ENCODE measurements around the gene MLX.

Gene MLX

GRCh38 chr17:42566883-42567573 is at the start of gene MLX:
Gene MLX (plus strand): TSS chr17:42567100. CDS start chr17:42567125, 25 bp downstream.
- no peaks in the 10 kb centered on the region for H3K9me3 ChIP-seq (ENCODE audit: insufficient read depth, low read length)
- no peaks in the 10 kb centered on the region for H3K27me3 ChIP-seq (ENCODE audit: insufficient read depth, insufficient read length)
- H3K9ac ChIP-seq (ENCODE audit: insufficient read length, low read depth): peak within 1 kb of the TSS; percentile 88
- H3K4me1 ChIP-seq (ENCODE audit: insufficient read depth, insufficient read length): peaks cover 19% of the 10 kb centered on the region
- H3K36me3 ChIP-seq (ENCODE audit: insufficient read depth, insufficient read length, low read length): peaks cover 85% of the 10 kb centered on the region
- TF ChIP-seq SUZ12 (IDR thresholded peaks at IDR 0.05; ENCODE audit: extremely low read depth, insufficient read depth, insufficient read length): no peak
- no peak for TF ChIP-seq YY1 (IDR thresholded peaks at IDR 0.05; ENCODE audit: insufficient read depth, insufficient read length)
- TF ChIP-seq ZNF274 (IDR thresholded peaks at IDR 0.05; ENCODE audit: low read depth, low read length): no peak
- H3K4me3 ChIP-seq (ENCODE audit: insufficient read length, low read depth): peak within 1 kb of the TSS; percentile 91
- peak; percentile 68 for DNase-seq (ENCODE audit: low read depth, low spot score)

- no peak overlapping the region for H3K9ac ChIP-seq (ENCODE audit: insufficient read length, low read depth)
Measured at GRCh38 chr17:42517516-42517915, 49.4 kb upstream of the MLX start.

GRCh38 chr17:42518046-42518754 is 48.7 kb upstream of the MLX start:
- no peaks in the 10 kb centered on the region for H3K9me3 ChIP-seq (ENCODE audit: insufficient read depth, low read length)
- peaks cover 59% of the 10 kb centered on the region for H3K36me3 ChIP-seq (ENCODE audit: insufficient read depth, insufficient read length, low read length)
- TF ChIP-seq SUZ12 (IDR thresholded peaks at IDR 0.05; ENCODE audit: extremely low read depth, insufficient read depth, insufficient read length) (no peak), ZNF274 (IDR thresholded peaks at IDR 0.05; ENCODE audit: low read depth, low read length) (no peak), YY1 (IDR thresholded peaks at IDR 0.05; ENCODE audit: insufficient read depth, insufficient read length) (no peak)
- no peak overlapping the region for H3K4me3 ChIP-seq (ENCODE audit: insufficient read length, low read depth)
- H3K4me1 ChIP-seq (ENCODE audit: insufficient read depth, insufficient read length): peaks cover 49% of the 10 kb centered on the region
- H3K9ac ChIP-seq (ENCODE audit: insufficient read length, low read depth): no peak overlapping the region
- H3K27me3 ChIP-seq (ENCODE audit: insufficient read depth, insufficient read length): no peaks in the 10 kb centered on the region
- DNase-seq (ENCODE audit: low read depth, low spot score): no peak

More at GRCh38 chr17:42517516-42517915, 49.4 kb upstream of the MLX start:
- Histone ChIP-seq H3K4me3 (ENCODE audit: insufficient read length, low read depth) (no peak overlapping the region), H3K27me3 (ENCODE audit: insufficient read depth, insufficient read length) (no peaks in the 10 kb centered on the region), H3K36me3 (ENCODE audit: insufficient read depth, insufficient read length, low read length) (peaks cover 54% of the 10 kb centered on the region), H3K4me1 (ENCODE audit: insufficient read depth, insufficient read length) (peaks cover 43% of the 10 kb centered on the region), H3K9me3 (ENCODE audit: insufficient read depth, low read length) (no peaks in the 10 kb centered on the region)
- TF ChIP-seq YY1 (IDR thresholded peaks at IDR 0.05; ENCODE audit: insufficient read depth, insufficient read length): no peak
- no peak for TF ChIP-seq SUZ12 (IDR thresholded peaks at IDR 0.05; ENCODE audit: extremely low read depth, insufficient read depth, insufficient read length)
- no peak for TF ChIP-seq ZNF274 (IDR thresholded peaks at IDR 0.05; ENCODE audit: low read depth, low read length)
- no peak for DNase-seq (ENCODE audit: low read depth, low spot score)

- Histone ChIP-seq H3K4me1 (ENCODE audit: insufficient read depth, insufficient read length) (peaks cover 44% of the 10 kb centered on the region), H3K9me3 (ENCODE audit: insufficient read depth, low read length) (no peaks in the 10 kb centered on the region), H3K27me3 (ENCODE audit: insufficient read depth, insufficient read length) (no peaks in the 10 kb centered on the region), H3K4me3 (ENCODE audit: insufficient read length, low read depth) (no peak overlapping the region), H3K36me3 (ENCODE audit: insufficient read depth, insufficient read length, low read length) (peaks cover 54% of the 10 kb centered on the region), H3K9ac (ENCODE audit: insufficient read length, low read depth) (peak overlapping the region; percentile 45)
- TF ChIP-seq ZNF274 (IDR thresholded peaks at IDR 0.05; ENCODE audit: low read depth, low read length): no peak
- DNase-seq (ENCODE audit: low read depth, low spot score): no peak
Measured at GRCh38 chr17:42518755-42519545, 48.0 kb upstream of the MLX start.

GRCh38 chr17:42519546-42520491 is 47.1 kb upstream of the MLX start:
- TF ChIP-seq ZNF274 (IDR thresholded peaks at IDR 0.05; ENCODE audit: low read depth, low read length) (no peak), YY1 (IDR thresholded peaks at IDR 0.05; ENCODE audit: insufficient read depth, insufficient read length) (no peak), SUZ12 (IDR thresholded peaks at IDR 0.05; ENCODE audit: extremely low read depth, insufficient read depth, insufficient read length) (no peak)
- peaks cover 44% of the 10 kb centered on the region for H3K4me1 ChIP-seq (ENCODE audit: insufficient read depth, insufficient read length)
- H3K9ac ChIP-seq (ENCODE audit: insufficient read length, low read depth): peak overlapping the region; percentile 45
- H3K9me3 ChIP-seq (ENCODE audit: insufficient read depth, low read length): no peaks in the 10 kb centered on the region
- H3K36me3 ChIP-seq (ENCODE audit: insufficient read depth, insufficient read length, low read length): peaks cover 48% of the 10 kb centered on the region
- peak; percentile 63 for DNase-seq (ENCODE audit: low read depth, low spot score)
- no peak overlapping the region for H3K4me3 ChIP-seq (ENCODE audit: insufficient read length, low read depth)
- no peaks in the 10 kb centered on the region for H3K27me3 ChIP-seq (ENCODE audit: insufficient read depth, insufficient read length)

GRCh38 chr17:42520540-42520951 is 46.4 kb upstream of the MLX start:
- TF ChIP-seq YY1 (IDR thresholded peaks at IDR 0.05; ENCODE audit: insufficient read depth, insufficient read length): no peak
- TF ChIP-seq SUZ12 (IDR thresholded peaks at IDR 0.05; ENCODE audit: extremely low read depth, insufficient read depth, insufficient read length): no peak
- TF ChIP-seq ZNF274 (IDR thresholded peaks at IDR 0.05; ENCODE audit: low read depth, low read length): no peak
- H3K36me3 ChIP-seq (ENCODE audit: insufficient read depth, insufficient read length, low read length): peaks cover 46% of the 10 kb centered on the region

More at GRCh38 chr17:42520540-42520951, 46.4 kb upstream of the MLX start:
- Histone ChIP-seq H3K9me3 (ENCODE audit: insufficient read depth, low read length) (no peaks in the 10 kb centered on the region), H3K9ac (ENCODE audit: insufficient read length, low read depth) (no peak overlapping the region), H3K4me3 (ENCODE audit: insufficient read length, low read depth) (no peak overlapping the region), H3K27me3 (ENCODE audit: insufficient read depth, insufficient read length) (no peaks in the 10 kb centered on the region), H3K4me1 (ENCODE audit: insufficient read depth, insufficient read length) (peaks cover 44% of the 10 kb centered on the region)
- no peak for DNase-seq (ENCODE audit: low read depth, low spot score)

Data from NT2/D1 (cell line).